K562 (cell line): Measurements from ENCODE around the gene ODF4. TPM values are rescaled to one million over a fixed set of nuclear protein-coding genes. Genes with fewer than 3 reads are reported as not detected.

Experiments
- ATAC-seq: fragments of 200-7000 bp; cut with Tn5 transposase; 3 replicates; pipeline ENCODE4 v1.9.1; 2020; ENCODE audit warnings: moderate library complexity
- BruUV-seq: library from RNA; stranded (reverse); fragments of 400-500 nt; replicated peaks from 2 replicates; lab custom pipeline; 2021; lab: Mats Ljungman, UMichigan
- CTCF ChIA-PET: fragments of 300-600 bp; formaldehyde crosslinking; extraction: SDS; loops from one replicate; lab custom pipeline; 2021; ENCODE audit warnings: low intra/inter-chr PET ratio; lab: Yijun Ruan, JAX
- POLR2A ChIA-PET: fragments of 300-600, 350-650 bp; sonication (Branson Sonifier 250); formaldehyde crosslinking; extraction: SDS; loops from one replicate; lab custom pipeline; 2021; ENCODE audit warnings: antibody characterized with exemption, inconsistent platforms; lab: Yijun Ruan, JAX
- DNase-seq, 4 experiments: peaks; one replicate each; pipeline versions ENCODE4 v3.0.0 to v3.0.0-alpha.2; 2011 to 2018; ENCODE audit warnings: low spot score in 3 of 4, mixed read lengths in 3 of 4; ENCODE audit errors: extremely low read depth in 1 of 4
- FAIRE-seq: peaks from 2 replicates; lab custom pipeline; 2011; peaks lifted over from hg19 to GRCh38; lab: Jason Lieb, UNC
- H2AFZ ChIP-seq: 2 replicates; pipeline ENCODE4 v1.6.0; 2011; ENCODE audit warnings: low read depth, low read length, control low read depth, inconsistent platforms
- H3K27ac ChIP-seq: fragments of 200-600 bp; 3 replicates; pipeline ENCODE4 v1.8.0; 2011; ENCODE audit warnings: low read depth, mild to moderate bottlenecking, control low read depth, inconsistent platforms, low read length, moderate library complexity, mixed read lengths; ENCODE audit errors: extremely low read depth
- H3K27me3 ChIP-seq, 2 experiments: fragments of 300-600 bp in 1 of 2; 2 replicates in 1 of 2; 3 replicates in 1 of 2; pipeline versions ENCODE4 v1.6.0 to v1.8.0; 2011; ENCODE audit warnings: inconsistent platforms in 2 of 2, low read length in 2 of 2, mild to moderate bottlenecking in 1 of 2, mixed read lengths in 1 of 2, moderate library complexity in 1 of 2; ENCODE audit not compliant: control insufficient read depth in 2 of 2, insufficient read depth in 2 of 2
- H3K36me3 ChIP-seq: fragments of 300-600 bp; 3 replicates; pipeline ENCODE4 v1.8.0; 2011; ENCODE audit warnings: mild to moderate bottlenecking, low read length, inconsistent platforms; ENCODE audit not compliant: control insufficient read depth, insufficient read depth
- H3K4me1 ChIP-seq, 2 experiments: fragments of 200-600 bp in 1 of 2; replicated peaks in 1 of 2; 2 replicates in 1 of 2; 3 replicates in 1 of 2; pipeline versions ENCODE4 v1.5.1 to v1.8.0; 2011; ENCODE audit warnings: inconsistent platforms in 2 of 2, low read length in 2 of 2, mild to moderate bottlenecking in 1 of 2, mixed read lengths in 1 of 2, moderate library complexity in 1 of 2; ENCODE audit not compliant: control insufficient read depth in 2 of 2, insufficient read depth in 2 of 2
- H3K4me2 ChIP-seq: 2 replicates; pipeline ENCODE4 v1.6.1; 2011; ENCODE audit warnings: low read length, control low read depth, inconsistent platforms, mixed read lengths; ENCODE audit not compliant: insufficient read depth
- H3K4me3 ChIP-seq: fragments of 200-600 bp; sonication (generic), shearing (Covaris generic); 2 replicates; pipeline ENCODE4 v1.5.1; 2016; ENCODE audit warnings: control low read depth, inconsistent platforms
- H3K79me2 ChIP-seq: fragments of 200-600 bp; 3 replicates; pipeline ENCODE4 v1.8.0; 2011; ENCODE audit warnings: low read length, inconsistent platforms; ENCODE audit not compliant: control insufficient read depth, insufficient read depth
- H3K9ac ChIP-seq, 2 experiments: 2 replicates each; pipeline versions ENCODE4 v1.6.0 to v1.6.1; 2011; ENCODE audit warnings: low read depth in 2 of 2, low read length in 2 of 2, control low read depth in 1 of 2, inconsistent platforms in 1 of 2, mild to moderate bottlenecking in 1 of 2, mixed read lengths in 1 of 2; ENCODE audit not compliant: insufficient read depth in 1 of 2
- H3K9me1 ChIP-seq: one replicate; pipeline ENCODE4 v1.6.0; 2011; ENCODE audit warnings: inconsistent platforms, mild to moderate bottlenecking, low read length, moderate library complexity; ENCODE audit not compliant: control insufficient read depth, insufficient read depth
- H3K9me3 ChIP-seq: replicated peaks from 2 replicates; pipeline ENCODE4 v1.5.1; 2011; ENCODE audit warnings: low read depth, low read length, inconsistent platforms; ENCODE audit not compliant: control insufficient read depth, insufficient read depth
- H4K20me1 ChIP-seq: replicated peaks from 2 replicates; pipeline ENCODE4 v1.6.1; 2011; ENCODE audit warnings: low read length, inconsistent platforms, mixed read lengths; ENCODE audit not compliant: control insufficient read depth, insufficient read depth
- CHD4 ChIP-seq: fragments of 200-600 bp; sonication (generic); IDR thresholded peaks from 3 replicates; pipeline ENCODE4 v1.6.1; 2012; ENCODE audit warnings: low read depth, mild to moderate bottlenecking, mixed read lengths, low read length, inconsistent platforms; ENCODE audit not compliant: insufficient read depth, insufficient replicate concordance, poor library complexity, severe bottlenecking
- CREB5 ChIP-seq: fragments of 250-450 bp; sonication (Bioruptor Pico); IDR thresholded peaks from 2 replicates; pipeline ENCODE4 v1.5.0; 2020; ENCODE audit warnings: mild to moderate bottlenecking
- ETS2 ChIP-seq: IDR thresholded peaks from 2 replicates; pipeline ENCODE4 v1.6.1; 2016; ENCODE audit warnings: borderline replicate concordance, missing genetic modification characterization, mild to moderate bottlenecking, moderate library complexity, missing compliant biosample characterization; ENCODE audit not compliant: poor library complexity, severe bottlenecking
- HDAC6 ChIP-seq: IDR thresholded peaks from 2 replicates; pipeline ENCODE4 v1.6.1; 2012; ENCODE audit warnings: low read depth, mild to moderate bottlenecking, control low read depth, inconsistent platforms, low read length, moderate library complexity
- HNRNPUL1 ChIP-seq: fragments of 200-400 bp; formaldehyde crosslinking; IDR thresholded peaks from 2 replicates; pipeline ENCODE4 v1.6.1; 2017; ENCODE audit warnings: low read length
- NBN ChIP-seq: fragments of 450-650 bp; IDR thresholded peaks from 2 replicates; pipeline ENCODE4 v1.6.1; 2016; ENCODE audit warnings: low read depth, mild to moderate bottlenecking
- NCOA4 ChIP-seq: fragments of 450-650 bp; IDR thresholded peaks from 2 replicates; pipeline ENCODE4 v1.6.1; 2018; ENCODE audit warnings: mild to moderate bottlenecking; ENCODE audit not compliant: partially characterized antibody
- POLR2H ChIP-seq: IDR thresholded peaks from 2 replicates; pipeline ENCODE4 v1.6.1; 2016; ENCODE audit warnings: missing genetic modification characterization, low read depth, mild to moderate bottlenecking, control low read depth, missing compliant biosample characterization, moderate library complexity
- POLR3A ChIP-seq: IDR thresholded peaks from 2 replicates; pipeline ENCODE4 v1.6.1; 2011; ENCODE audit warnings: borderline replicate concordance, mild to moderate bottlenecking, moderate library complexity; ENCODE audit not compliant: insufficient read length, insufficient read depth; ENCODE audit errors: extremely low read depth
- RBBP5 ChIP-seq: fragments of 200-600 bp; sonication (generic); IDR thresholded peaks from 2 replicates; pipeline ENCODE4 v1.6.1; 2012; ENCODE audit warnings: borderline replicate concordance, mild to moderate bottlenecking, low read length, control low read depth, inconsistent platforms; ENCODE audit not compliant: insufficient read depth, poor library complexity, severe bottlenecking
- TARDBP ChIP-seq: fragments of 450-650 bp; IDR thresholded peaks from 2 replicates; pipeline ENCODE4 v1.6.1; 2016
- WGBS: fragments of 100-300 bp; shearing (Covaris generic); methylation state at CpG from one replicate; pipeline ENCODE4 v1.1.6; 2016; ENCODE audit warnings: low coverage, mixed read lengths; ENCODE audit not compliant: insufficient coverage; ENCODE audit errors: missing lambda C conversion rate; 5-methylcytosine and 5-hydroxymethylcytosine counted together
- in situ Hi-C: fragments of 300-500 bp; cut with MboI; formaldehyde crosslinking; loops from 4 replicates; pipeline ENCODE4 v1.15.0; 2018; ENCODE audit warnings: inconsistent platforms, mixed read lengths
- intact Hi-C: fragments of 100-400 bp; cut with micrococcal nuclease; formaldehyde crosslinking; loops from 2 replicates; pipeline ENCODE4 v1.14.2; 2022
- polyA plus RNA-seq, 8 experiments: library from polyadenylated mRNA; depleted of rRNA in 4 of 8; stranded (reverse) in 5 of 8; unstranded in 3 of 8; fragments of >200 nt; fragmentation: Nextera tagmentation in 2 of 8; fragmentation: Illumina TruSeq in 1 of 8; extraction: Ambion mirVana in 2 of 8; extraction: Trizol in 1 of 8; gene quantifications; 2 replicates each; pipeline versions ENCODE4 v1.2.1 to v1.2.3, GENCODE V29; 2011 to 2014; ENCODE audit warnings: inconsistent platforms in 1 of 8, missing spikeins in 1 of 8
- total RNA-seq, 7 experiments: library from RNA; depleted of rRNA in 6 of 7; stranded (reverse); fragments of >200 nt in 6 of 7; fragmentation: Illumina TruSeq in 2 of 7; extraction: Trizol in 2 of 7; gene quantifications; 2 replicates each; pipeline versions ENCODE4 v1.2.1 to v1.2.3, GENCODE V29; 2011 to 2021; ENCODE audit warnings: low replicate concordance in 1 of 7
- TF ChIP-seq, protein P1 (sequence below): fragments of 450-650 bp; formaldehyde crosslinking; IDR thresholded peaks from 2 replicates; pipeline ENCODE4 v1.4.0; 2020; ENCODE audit warnings: mild to moderate bottlenecking, moderate library complexity

ODF4 gene
- total and polyA plus RNA-seq, 9 of the 15 experiments (the other 6 are each of a cell fraction or from before 2014, with no cell fraction given), result not detected

- Histone ChIP-seq H3K4me3 (no peak overlapping the region), H3K4me2 (no peak overlapping the region), H3K9me1 (no peaks in the 10 kb centered on the region), H3K79me2 (no peaks in the 10 kb centered on the region), H2AFZ (no peak overlapping the region), H4K20me1 (no peaks in the 10 kb centered on the region), H3K36me3 (no peaks in the 10 kb centered on the region), H3K27me3 (no peaks in the 10 kb centered on the region), H3K27ac (no peak overlapping the region), H3K9me3 (no peaks in the 10 kb centered on the region), H3K4me1 (no peaks in the 10 kb centered on the region), H3K9ac (no peak overlapping the region)
- CTCF ChIA-PET, result no interaction called here
- DNase-seq, result no peak
- no TSS peak for BruUV-seq
- no peak for TF ChIP-seq POLR3A
- no peak for TF ChIP-seq NCOA4
- no peak for TF ChIP-seq HDAC6
- no peak for TF ChIP-seq HNRNPUL1
- TF ChIP-seq NBN, result no peak
- in situ Hi-C loops (no loop called here), intact Hi-C loops (no loop called here)
- no peak for FAIRE-seq
- 21% methylated on average over 5 of the region's 7 CpGs for WGBS
- no peak for ATAC-seq
- POLR2A ChIA-PET, result interaction anchor here (1.1 kb wide), 1 partner anchor 128 kb away, joined by 4 read pairs; no protein-coding TSS in a partner anchor
Measured at GRCh38 chr17:8353736-8354135, 14.1 kb downstream of the ODF4 start.

DNA sequence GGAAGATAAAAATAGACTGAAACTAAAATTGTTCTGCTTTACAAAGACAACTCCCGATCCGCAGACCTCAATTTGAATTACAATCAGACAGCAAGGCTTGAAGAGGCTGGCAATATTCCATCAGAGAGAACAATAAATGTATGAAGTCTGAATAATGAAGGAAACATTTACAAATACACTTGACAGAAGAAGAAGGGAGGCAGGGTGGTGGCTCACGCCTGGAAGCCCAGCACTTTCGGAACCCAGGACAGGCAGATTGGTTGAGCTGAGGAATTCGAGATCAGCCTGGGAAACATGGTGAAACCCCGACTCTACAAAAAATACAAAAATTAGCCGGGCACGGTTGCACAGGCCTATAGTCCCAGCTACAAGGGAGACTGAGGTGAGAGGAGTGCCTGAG is 14.6 kb downstream of the ODF4 start:
- no peak overlapping the region for H2AFZ ChIP-seq
- intact Hi-C loops (no loop called here), in situ Hi-C loops (no loop called here)
- H3K9ac ChIP-seq, result no peak overlapping the region
- no TSS peak for BruUV-seq
- no peaks in the 10 kb centered on the region for H3K9me1 ChIP-seq
- 34% methylated on average over 8 of the region's 8 CpGs for WGBS
- CTCF ChIA-PET, result no interaction called here
- DNase-seq (no peak), FAIRE-seq (no peak), ATAC-seq (no peak)
- no peak overlapping the region for H3K27ac ChIP-seq
- POLR2A ChIA-PET, result interaction anchor here (0.6 to 1.1 kb wide), 2 partner anchors 63 to 128 kb away, joined by 3 to 4 read pairs; no protein-coding TSS in a partner anchor
- TF ChIP-seq, protein P1, sequence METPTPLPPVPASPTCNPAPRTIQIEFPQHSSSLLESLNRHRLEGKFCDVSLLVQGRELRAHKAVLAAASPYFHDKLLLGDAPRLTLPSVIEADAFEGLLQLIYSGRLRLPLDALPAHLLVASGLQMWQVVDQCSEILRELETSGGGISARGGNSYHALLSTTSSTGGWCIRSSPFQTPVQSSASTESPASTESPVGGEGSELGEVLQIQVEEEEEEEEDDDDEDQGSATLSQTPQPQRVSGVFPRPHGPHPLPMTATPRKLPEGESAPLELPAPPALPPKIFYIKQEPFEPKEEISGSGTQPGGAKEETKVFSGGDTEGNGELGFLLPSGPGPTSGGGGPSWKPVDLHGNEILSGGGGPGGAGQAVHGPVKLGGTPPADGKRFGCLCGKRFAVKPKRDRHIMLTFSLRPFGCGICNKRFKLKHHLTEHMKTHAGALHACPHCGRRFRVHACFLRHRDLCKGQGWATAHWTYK (CRISPR knock-in tag), result no peak
- TF ChIP-seq POLR3A (no peak), POLR2H (tag) (no peak), CHD4 (no peak), TARDBP (no peak), CREB5 (CRISPR knock-in tag) (no peak), ETS2 (tag) (no peak), RBBP5 (no peak)
- H4K20me1 ChIP-seq, result no peaks in the 10 kb centered on the region
- no peak overlapping the region for H3K4me2 ChIP-seq
- H3K27me3 ChIP-seq, result no peaks in the 10 kb centered on the region
- H3K79me2 ChIP-seq, result no peaks in the 10 kb centered on the region
- H3K9me3 ChIP-seq, result no peaks in the 10 kb centered on the region
- peaks cover 0 to 2% of the 10 kb centered on the region in 2 experiments; a peak in 3 of 5 replicates for H3K4me1 ChIP-seq
- H3K4me3 ChIP-seq, result no peak overlapping the region
- no peaks in the 10 kb centered on the region for H3K36me3 ChIP-seq
